CD4-positive, alpha-beta T cell treated with Interleukin-17A for 1 hour (primary cell): ENCODE measurements around the gene TOM1.

Source experiments
- DNase-seq: peaks from one replicate; pipeline ENCODE4 v3.0.0-alpha.2; 2020

The TOM1 gene

GRCh38 chr22:35325209-35325608 is 25.5 kb downstream of the TOM1 start:
- no peak for DNase-seq

- DNase-seq, result no peak
These were observed 27.3 kb downstream of the TOM1 start for GRCh38 chr22:35326854-35327562.

DNA sequence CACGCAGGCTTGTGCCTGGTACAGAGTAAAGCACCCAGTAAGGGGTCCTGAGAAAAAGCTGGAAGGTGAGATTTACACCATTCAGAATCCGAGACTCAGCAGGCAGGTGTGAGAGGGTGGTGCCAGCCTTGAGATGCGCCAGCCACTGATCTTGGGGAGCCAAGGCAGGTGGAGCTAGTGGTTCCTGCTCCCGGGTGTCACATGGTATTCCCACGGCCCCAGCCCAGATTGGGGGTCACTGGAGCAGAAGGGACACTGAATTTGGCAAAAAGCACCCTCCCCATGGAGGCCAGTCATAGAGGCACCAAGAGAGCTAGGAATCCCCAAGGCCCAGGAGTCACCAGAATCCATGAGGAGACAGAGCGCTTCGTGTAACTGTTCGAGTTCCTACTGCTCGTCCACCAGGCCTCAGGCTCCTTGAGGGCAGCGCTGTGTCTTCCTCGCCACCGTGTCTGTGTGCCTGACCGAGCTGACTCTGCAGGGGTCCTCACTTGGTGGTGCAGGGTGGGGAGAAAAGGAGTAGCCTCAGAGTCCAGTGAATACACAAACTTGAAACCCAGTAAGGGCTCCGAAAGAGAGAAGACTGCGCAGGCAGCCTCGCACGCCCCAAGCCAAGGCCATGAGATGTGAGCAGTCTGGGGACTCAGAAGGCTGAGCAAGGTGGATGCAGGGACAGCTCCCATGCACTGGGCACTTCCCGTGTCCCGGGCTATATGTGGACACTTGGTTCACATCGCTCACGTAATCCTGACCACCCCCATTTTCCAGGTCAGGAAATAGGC is 28.2 kb downstream of the TOM1 start:
- no peak for DNase-seq

- DNase-seq, result no peak
These were observed 28.8 kb downstream of the TOM1 start for GRCh38 chr22:35328472-35328885.

DNA sequence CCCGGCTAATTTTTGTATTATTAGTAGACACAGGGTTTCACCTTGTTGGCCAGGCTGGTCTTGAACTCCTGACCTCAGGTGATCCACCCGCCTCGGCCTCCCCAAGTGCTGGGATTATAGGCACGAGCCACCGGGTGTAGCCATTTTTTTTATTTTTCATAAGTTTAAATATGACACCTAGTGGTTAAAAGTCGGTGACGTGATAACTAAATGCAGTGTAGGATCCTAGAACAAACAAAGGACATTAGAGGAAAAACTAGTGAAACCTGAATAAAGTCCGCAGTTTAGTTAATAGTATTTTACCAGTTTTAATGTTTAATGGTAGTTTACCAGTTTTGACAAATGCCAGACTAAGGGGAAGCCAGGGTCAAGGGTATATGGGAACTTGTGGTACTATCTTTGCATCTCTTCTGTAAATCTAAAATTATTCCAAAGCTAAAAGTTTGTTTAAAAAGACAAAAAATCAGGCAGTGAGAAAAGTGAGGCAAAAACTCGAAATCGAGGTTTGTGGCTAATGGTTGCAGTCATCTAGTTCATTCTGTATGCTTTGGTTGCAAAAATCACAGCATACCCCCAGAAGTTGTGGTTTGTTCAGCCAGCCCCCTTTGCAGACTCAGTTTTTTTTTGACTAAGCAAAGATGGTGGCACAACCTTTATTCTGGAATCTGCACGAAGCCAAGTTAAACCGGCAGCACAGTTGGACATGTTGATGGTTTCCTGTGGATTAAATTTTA is 29.6 kb downstream of the TOM1 start:
- DNase-seq, result no peak

DNA sequence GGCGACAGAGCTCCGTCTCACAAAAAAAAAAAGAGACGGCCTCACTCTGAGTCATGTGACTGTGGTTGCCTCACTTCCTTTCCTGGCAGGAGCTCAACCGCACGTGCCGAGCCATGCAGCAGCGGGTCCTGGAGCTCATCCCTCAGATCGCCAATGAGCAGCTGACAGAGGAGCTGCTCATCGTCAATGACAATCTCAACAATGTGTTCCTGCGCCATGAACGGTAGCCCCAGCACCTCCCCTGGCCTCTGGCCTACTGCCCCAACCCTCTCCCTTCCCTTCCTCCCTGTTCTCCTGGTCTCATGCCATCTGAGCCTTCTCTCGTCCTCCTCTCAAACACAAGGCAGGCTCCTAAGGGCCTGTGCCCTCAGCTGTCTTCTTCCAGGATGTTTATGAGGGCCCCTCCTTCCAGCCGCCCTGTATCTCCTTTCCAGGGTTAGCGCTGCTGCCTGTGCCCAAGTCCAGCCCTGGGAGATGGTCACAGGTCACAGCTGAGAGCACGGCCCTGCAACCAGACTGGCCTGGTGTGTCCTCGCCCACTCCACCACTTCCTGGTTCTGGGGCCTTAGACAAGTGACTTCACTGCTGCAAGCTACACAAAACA is 30.7 kb downstream of the TOM1 start:
- peak; percentile 64 for DNase-seq

DNA sequence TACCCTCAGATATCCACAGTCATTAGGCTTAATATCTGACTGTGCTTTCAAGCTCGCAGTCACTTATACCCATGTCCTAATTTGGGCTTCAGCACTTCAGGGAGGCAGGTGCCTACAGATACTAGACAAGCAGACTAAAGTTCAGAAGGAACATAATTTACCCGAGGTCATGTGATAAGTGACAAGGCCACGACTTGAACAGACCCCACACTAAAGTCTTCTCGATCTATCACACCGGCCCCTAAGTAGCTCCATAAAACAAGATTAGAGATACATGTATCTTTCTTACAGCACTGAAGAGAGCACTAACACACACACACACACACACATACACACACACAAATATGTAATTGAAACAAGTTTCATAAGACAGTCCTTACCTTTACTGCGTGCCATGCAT is 32.6 kb downstream of the TOM1 start:
- no peak for DNase-seq

DNA sequence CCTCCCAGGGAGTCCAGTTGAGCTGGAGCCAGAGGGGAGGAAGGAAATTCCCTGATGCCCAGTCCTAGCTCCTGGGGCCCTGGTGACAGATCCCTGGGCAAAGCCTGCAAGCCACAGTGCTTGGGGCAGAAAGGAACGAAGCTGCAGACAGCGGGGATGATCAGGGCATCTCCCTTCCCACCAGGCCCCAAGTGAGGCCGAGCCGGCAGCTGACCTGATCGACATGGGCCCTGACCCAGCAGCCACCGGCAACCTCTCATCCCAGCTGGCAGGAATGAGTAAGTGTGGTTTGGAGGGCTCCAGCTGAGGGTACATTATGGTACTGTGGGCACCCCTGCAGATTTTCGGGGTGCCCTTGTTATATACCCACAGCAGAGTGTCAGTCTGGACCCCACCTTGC is 33.5 kb downstream of the TOM1 start:
- DNase-seq, result no peak

DNA sequence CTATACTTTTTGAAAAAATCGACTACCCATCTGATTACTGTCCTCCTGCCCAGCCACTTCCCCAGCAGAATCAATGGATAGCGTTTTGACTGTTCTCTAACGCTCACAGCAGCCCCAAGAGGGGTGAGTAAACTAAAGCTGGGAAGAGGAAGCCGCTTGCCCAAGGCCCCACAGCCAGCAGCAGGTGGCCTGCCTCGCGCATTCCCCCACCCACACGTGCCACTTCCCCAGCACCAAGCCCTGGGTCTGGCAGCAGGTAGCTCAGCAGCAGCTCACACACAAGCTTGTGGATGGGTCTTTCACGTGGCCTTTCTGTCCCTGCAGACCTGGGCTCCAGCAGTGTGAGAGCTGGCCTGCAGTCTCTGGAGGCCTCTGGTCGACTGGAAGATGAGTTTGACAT is 34.3 kb downstream of the TOM1 start:
- DNase-seq, result no peak

- no peak for DNase-seq
These were observed 35.8 kb downstream of the TOM1 start for GRCh38 chr22:35335468-35335867.

DNA sequence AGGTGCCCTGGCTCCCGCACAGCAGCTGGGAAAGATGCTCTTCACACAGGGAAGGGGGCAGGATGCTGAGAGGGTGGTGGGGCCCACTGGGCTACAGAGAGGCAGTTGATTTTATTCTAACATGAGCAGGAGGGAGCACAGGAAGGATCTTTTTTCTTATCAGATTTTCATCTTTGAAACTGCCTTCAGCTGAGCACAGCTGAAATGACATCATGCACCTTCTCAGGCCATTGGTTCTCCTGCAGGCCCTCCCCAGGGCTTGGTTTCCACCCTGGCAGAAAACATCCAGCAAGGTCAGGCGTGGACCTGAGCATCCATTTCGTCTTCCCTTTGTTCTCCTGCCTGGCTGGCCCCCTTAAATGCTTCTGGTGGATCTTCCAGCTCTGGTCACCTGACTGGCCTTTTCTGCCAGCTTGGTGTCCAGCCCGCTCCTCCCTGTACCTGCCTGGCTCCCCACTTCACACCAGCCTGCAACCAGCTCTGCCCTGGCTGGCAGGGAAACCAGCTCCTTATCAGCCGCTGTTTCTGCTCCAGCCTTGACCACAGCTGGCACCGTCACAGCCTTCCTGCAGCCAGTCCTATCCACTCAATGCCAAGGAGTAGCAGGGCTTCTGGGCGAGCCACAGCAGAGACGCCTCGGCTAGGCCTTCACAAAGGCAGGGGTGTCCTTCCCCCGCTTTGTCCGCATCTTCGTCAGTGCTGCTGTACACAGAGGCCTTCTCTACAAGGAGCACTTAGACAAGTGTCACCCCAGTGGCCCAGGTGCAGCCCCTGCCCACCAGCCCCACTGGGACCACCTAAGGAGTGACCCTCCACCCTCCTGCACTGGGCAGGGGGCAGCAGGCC is 36.5 kb downstream of the TOM1 start:
- DNase-seq, result no peak

GRCh38 chr22:35337932-35338331 is 38.2 kb downstream of the TOM1 start:
- DNase-seq, result no peak

DNA sequence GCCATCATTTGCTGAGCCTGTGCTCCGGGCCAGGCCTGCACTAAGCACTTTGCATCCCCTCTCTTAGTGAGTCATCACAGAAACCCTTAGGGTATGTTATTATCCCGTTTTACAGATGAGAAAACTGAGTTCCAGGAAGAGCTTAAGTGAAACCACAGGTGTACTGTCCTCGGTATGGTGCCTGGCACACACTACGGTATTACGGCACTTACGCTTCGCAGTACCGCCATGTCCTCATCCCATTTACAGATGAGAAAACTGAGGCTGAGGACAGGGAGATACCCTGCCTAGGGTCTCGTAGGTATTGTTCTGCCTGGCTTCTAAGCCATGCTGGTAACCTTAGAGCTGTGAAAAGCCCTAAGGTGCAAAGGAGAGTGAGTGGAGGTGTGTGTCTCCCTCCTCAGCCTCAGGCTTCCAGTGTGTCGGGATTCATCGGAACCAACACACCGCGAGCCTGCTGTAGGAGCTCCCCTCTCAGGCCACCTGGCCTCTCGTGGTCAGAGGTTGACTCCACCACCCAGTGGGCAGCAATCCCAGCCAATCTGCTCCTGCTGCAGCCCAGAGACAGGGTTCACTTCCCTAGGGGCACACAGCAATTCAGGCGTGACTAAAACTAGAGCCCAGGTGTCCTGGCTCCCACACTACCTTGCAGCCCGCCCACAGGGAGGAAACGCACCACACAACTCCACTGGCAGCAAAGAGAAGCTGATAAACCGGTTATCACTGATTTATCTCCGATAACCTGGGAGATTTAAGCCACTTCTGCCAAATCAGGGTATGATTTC is 41.6 kb downstream of the TOM1 start:
- DNase-seq, result no peak

DNA sequence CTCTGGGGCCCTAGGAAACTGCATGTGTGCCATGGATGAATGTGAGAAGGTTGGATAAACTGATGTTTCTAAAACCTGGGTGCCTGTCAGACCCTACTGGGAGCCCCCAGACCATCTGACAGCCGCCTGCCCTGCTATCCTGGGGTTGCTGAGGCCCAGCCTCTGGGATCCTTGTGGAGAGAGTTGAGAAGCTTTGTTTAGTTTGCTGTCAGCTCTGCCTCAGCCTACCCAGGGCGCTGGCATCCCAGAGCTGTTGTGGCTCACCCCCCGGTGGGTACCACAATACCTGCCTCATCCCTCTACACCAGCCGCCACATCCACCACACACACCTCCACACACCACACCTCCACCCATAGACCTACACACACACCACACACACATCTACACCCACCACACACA is 42.7 kb downstream of the TOM1 start:
- no peak for DNase-seq

- no peak for DNase-seq
These were observed 44.2 kb downstream of the TOM1 start for GRCh38 chr22:35343664-35344550.

DNA sequence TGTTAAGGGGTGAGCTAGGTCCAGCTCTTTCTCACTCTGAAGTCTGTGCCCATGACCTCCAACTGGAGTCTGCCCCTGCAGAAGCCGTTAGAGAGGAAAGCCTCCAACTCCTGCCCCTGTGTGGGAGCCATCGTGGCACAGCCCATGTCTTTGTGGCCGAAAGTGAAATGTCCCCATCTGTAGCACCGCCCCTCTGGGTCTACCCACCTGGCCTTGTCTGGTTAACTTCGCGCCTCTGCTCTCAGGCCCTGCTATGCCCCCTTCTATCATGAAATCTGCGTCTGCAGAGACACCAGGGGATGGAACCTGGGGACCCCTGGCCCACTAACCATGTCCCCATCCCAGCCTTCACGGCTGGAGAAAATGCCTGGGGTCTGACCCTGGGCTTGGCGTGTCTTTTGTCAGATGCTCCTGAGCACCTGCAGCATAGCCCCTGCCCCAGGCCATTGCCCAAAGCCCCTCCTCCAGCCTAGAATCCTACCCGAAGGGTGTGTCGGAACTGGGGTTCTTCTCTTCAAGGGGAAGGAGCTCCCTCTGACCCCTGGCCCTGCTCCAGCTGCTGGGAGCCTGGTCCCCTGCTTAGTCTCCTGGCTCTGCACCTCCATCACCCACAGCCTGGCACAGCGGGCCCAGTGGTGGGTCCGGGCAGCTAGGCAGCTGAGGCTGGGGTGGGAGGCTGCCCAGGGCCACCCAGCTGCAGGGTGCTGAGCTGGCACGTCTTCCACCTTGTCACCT is 45.4 kb downstream of the TOM1 start:
- no peak for DNase-seq

DNA sequence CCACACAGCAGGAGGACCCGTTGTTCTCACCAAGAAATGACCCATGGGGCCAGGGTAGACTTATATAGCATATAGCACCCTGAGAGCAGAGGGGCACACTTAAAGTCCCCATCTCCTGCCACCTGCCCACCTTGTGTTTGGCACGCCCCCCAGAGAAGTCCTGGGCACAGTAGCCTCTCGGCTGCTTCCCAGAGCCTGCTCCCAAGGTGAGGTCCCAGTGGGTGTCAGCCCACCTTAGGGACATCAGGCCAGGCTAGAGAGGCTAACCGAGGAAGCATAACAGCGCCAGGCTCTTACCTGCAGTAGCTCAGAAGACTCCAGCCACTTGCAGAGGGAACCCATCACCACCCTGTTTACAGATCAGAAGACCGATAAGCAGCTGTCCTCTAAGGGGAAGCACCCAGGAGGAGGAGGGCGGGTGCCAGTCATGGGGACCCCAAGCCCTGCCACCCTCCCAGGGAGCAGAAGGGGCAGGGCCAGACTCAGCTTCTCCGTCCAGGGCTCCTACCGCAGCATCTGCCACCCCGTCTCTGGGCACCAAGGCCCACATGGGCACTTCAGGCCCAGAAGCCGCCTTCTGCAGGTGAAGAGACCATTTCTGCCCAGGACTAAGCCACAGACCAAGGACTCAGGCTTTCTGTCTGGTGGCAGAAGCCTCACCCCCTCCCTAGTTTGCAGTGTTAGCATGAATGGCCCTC is 46.3 kb downstream of the TOM1 start:
- no peak for DNase-seq

GRCh38 chr22:35346596-35347220 is 47.0 kb downstream of the TOM1 start:
- DNase-seq, result no peak

GRCh38 chr22:35347462-35347861 is 47.8 kb downstream of the TOM1 start:
- no peak for DNase-seq
